Erythroblast (primary cell): ENCODE results near the gene ANO6.

Experiments used
- GATA1 ChIP-seq: IDR thresholded peaks from 2 replicates; pipeline ENCODE4 v1.6.1; 2011; ENCODE audit warnings: low read depth, mild to moderate bottlenecking, control low read depth, low read length, moderate library complexity
- POLR2A ChIP-seq: IDR thresholded peaks from 2 replicates; pipeline ENCODE4 v1.6.1; 2011; ENCODE audit warnings: mild to moderate bottlenecking, low read length

DNA sequence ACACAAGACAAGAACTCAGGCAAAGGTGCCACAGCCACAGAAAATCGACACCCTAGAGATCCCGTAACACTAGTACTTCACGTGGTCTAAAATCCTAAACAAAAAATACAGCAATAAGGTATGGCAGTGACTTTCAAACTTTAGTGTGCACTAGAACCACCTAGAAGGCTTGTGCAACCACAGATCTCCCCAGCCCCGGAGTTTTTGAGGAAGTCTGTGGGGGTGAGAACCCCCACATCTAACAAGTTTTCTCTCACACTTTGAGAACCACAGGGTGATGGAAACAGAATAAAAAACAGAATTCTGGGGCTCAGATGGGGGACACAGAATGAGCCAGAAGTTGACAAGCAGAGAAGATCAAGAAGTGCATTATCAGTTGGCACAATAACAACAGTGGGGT, 254.0 kb downstream of the ANO6 start:
- TF ChIP-seq POLR2A (no peak), GATA1 (no peak)
